K562 (cell line): ENCODE measurements around the gene DUSP3. TPM values are rescaled to one million over a fixed set of nuclear protein-coding genes. Genes with fewer than 3 reads are reported as not detected.
A peak's percentile ranks its signal among the peaks of the same experiment; 100 is the strongest.

Experiments
- ATAC-seq: fragments of 200-7000 bp; cut with Tn5 transposase; 3 replicates; pipeline ENCODE4 v1.9.1; 2020; ENCODE audit warnings: moderate library complexity
- BruUV-seq: library from RNA; stranded (reverse); fragments of 400-500 nt; replicated peaks from 2 replicates; lab custom pipeline; 2021; lab: Mats Ljungman, UMichigan
- CTCF ChIA-PET: fragments of 300-600 bp; formaldehyde crosslinking; extraction: SDS; loops from one replicate; lab custom pipeline; 2021; ENCODE audit warnings: low intra/inter-chr PET ratio; lab: Yijun Ruan, JAX
- POLR2A ChIA-PET: fragments of 300-600, 350-650 bp; sonication (Branson Sonifier 250); formaldehyde crosslinking; extraction: SDS; loops from one replicate; lab custom pipeline; 2021; ENCODE audit warnings: antibody characterized with exemption, inconsistent platforms; lab: Yijun Ruan, JAX
- DNase-seq, 4 experiments: peaks; one replicate each; pipeline versions ENCODE4 v3.0.0 to v3.0.0-alpha.2; 2011 to 2018; ENCODE audit warnings: low spot score in 3 of 4, mixed read lengths in 3 of 4; ENCODE audit errors: extremely low read depth in 1 of 4
- FAIRE-seq: peaks from 2 replicates; lab custom pipeline; 2011; peaks lifted over from hg19 to GRCh38; lab: Jason Lieb, UNC
- H2AFZ ChIP-seq: 2 replicates; pipeline ENCODE4 v1.6.0; 2011; ENCODE audit warnings: low read depth, low read length, control low read depth, inconsistent platforms
- H3K27ac ChIP-seq: fragments of 200-600 bp; 3 replicates; pipeline ENCODE4 v1.8.0; 2011; ENCODE audit warnings: low read depth, mild to moderate bottlenecking, control low read depth, inconsistent platforms, low read length, moderate library complexity, mixed read lengths; ENCODE audit errors: extremely low read depth
- H3K27me3 ChIP-seq, 2 experiments: fragments of 300-600 bp in 1 of 2; 2 replicates in 1 of 2; 3 replicates in 1 of 2; pipeline versions ENCODE4 v1.6.0 to v1.8.0; 2011; ENCODE audit warnings: inconsistent platforms in 2 of 2, low read length in 2 of 2, mild to moderate bottlenecking in 1 of 2, mixed read lengths in 1 of 2, moderate library complexity in 1 of 2; ENCODE audit not compliant: control insufficient read depth in 2 of 2, insufficient read depth in 2 of 2
- H3K36me3 ChIP-seq: fragments of 300-600 bp; 3 replicates; pipeline ENCODE4 v1.8.0; 2011; ENCODE audit warnings: mild to moderate bottlenecking, low read length, inconsistent platforms; ENCODE audit not compliant: control insufficient read depth, insufficient read depth
- H3K4me1 ChIP-seq, 2 experiments: fragments of 200-600 bp in 1 of 2; replicated peaks in 1 of 2; 2 replicates in 1 of 2; 3 replicates in 1 of 2; pipeline versions ENCODE4 v1.5.1 to v1.8.0; 2011; ENCODE audit warnings: inconsistent platforms in 2 of 2, low read length in 2 of 2, mild to moderate bottlenecking in 1 of 2, mixed read lengths in 1 of 2, moderate library complexity in 1 of 2; ENCODE audit not compliant: control insufficient read depth in 2 of 2, insufficient read depth in 2 of 2
- H3K4me2 ChIP-seq: 2 replicates; pipeline ENCODE4 v1.6.1; 2011; ENCODE audit warnings: low read length, control low read depth, inconsistent platforms, mixed read lengths; ENCODE audit not compliant: insufficient read depth
- H3K4me3 ChIP-seq: fragments of 200-600 bp; sonication (generic), shearing (Covaris generic); 2 replicates; pipeline ENCODE4 v1.5.1; 2016; ENCODE audit warnings: control low read depth, inconsistent platforms
- H3K79me2 ChIP-seq: fragments of 200-600 bp; 3 replicates; pipeline ENCODE4 v1.8.0; 2011; ENCODE audit warnings: low read length, inconsistent platforms; ENCODE audit not compliant: control insufficient read depth, insufficient read depth
- H3K9ac ChIP-seq, 2 experiments: 2 replicates each; pipeline versions ENCODE4 v1.6.0 to v1.6.1; 2011; ENCODE audit warnings: low read depth in 2 of 2, low read length in 2 of 2, control low read depth in 1 of 2, inconsistent platforms in 1 of 2, mild to moderate bottlenecking in 1 of 2, mixed read lengths in 1 of 2; ENCODE audit not compliant: insufficient read depth in 1 of 2
- H3K9me1 ChIP-seq: one replicate; pipeline ENCODE4 v1.6.0; 2011; ENCODE audit warnings: inconsistent platforms, mild to moderate bottlenecking, low read length, moderate library complexity; ENCODE audit not compliant: control insufficient read depth, insufficient read depth
- H3K9me3 ChIP-seq: replicated peaks from 2 replicates; pipeline ENCODE4 v1.5.1; 2011; ENCODE audit warnings: low read depth, low read length, inconsistent platforms; ENCODE audit not compliant: control insufficient read depth, insufficient read depth
- H4K20me1 ChIP-seq: replicated peaks from 2 replicates; pipeline ENCODE4 v1.6.1; 2011; ENCODE audit warnings: low read length, inconsistent platforms, mixed read lengths; ENCODE audit not compliant: control insufficient read depth, insufficient read depth
- GATAD2B ChIP-seq: fragments of 450-650 bp; IDR thresholded peaks from 2 replicates; pipeline ENCODE4 v1.6.1; 2017; ENCODE audit warnings: mild to moderate bottlenecking, borderline replicate concordance
- HLTF ChIP-seq: fragments of 450-650 bp; IDR thresholded peaks from 2 replicates; pipeline ENCODE4 v1.6.1; 2016
- NR1H2 ChIP-seq: sonication (generic); formaldehyde crosslinking; IDR thresholded peaks from 2 replicates; pipeline ENCODE4 v1.4.0; 2020; ENCODE audit warnings: mild to moderate bottlenecking, missing genetic modification reagents
- ZNF12 ChIP-seq: sonication (generic); formaldehyde crosslinking; IDR thresholded peaks from 2 replicates; pipeline ENCODE4 v1.4.0; 2020; ENCODE audit warnings: mild to moderate bottlenecking, missing genetic modification reagents
- ZNF717 ChIP-seq: fragments of 250-450 bp; sonication (Bioruptor Pico); IDR thresholded peaks from 2 replicates; pipeline ENCODE4 v1.5.0; 2021
- WGBS: fragments of 100-300 bp; shearing (Covaris generic); methylation state at CpG from one replicate; pipeline ENCODE4 v1.1.6; 2016; ENCODE audit warnings: low coverage, mixed read lengths; ENCODE audit not compliant: insufficient coverage; ENCODE audit errors: missing lambda C conversion rate; 5-methylcytosine and 5-hydroxymethylcytosine counted together
- in situ Hi-C: fragments of 300-500 bp; cut with MboI; formaldehyde crosslinking; loops from 4 replicates; pipeline ENCODE4 v1.15.0; 2018; ENCODE audit warnings: inconsistent platforms, mixed read lengths
- intact Hi-C: fragments of 100-400 bp; cut with micrococcal nuclease; formaldehyde crosslinking; loops from 2 replicates; pipeline ENCODE4 v1.14.2; 2022
- polyA plus RNA-seq, 8 experiments: library from polyadenylated mRNA; depleted of rRNA in 4 of 8; stranded (reverse) in 5 of 8; unstranded in 3 of 8; fragments of >200 nt; fragmentation: Nextera tagmentation in 2 of 8; fragmentation: Illumina TruSeq in 1 of 8; extraction: Ambion mirVana in 2 of 8; extraction: Trizol in 1 of 8; gene quantifications; 2 replicates each; pipeline versions ENCODE4 v1.2.1 to v1.2.3, GENCODE V29; 2011 to 2014; ENCODE audit warnings: inconsistent platforms in 1 of 8, missing spikeins in 1 of 8
- total RNA-seq, 7 experiments: library from RNA; depleted of rRNA in 6 of 7; stranded (reverse); fragments of >200 nt in 6 of 7; fragmentation: Illumina TruSeq in 2 of 7; extraction: Trizol in 2 of 7; gene quantifications; 2 replicates each; pipeline versions ENCODE4 v1.2.1 to v1.2.3, GENCODE V29; 2011 to 2021; ENCODE audit warnings: low replicate concordance in 1 of 7
- TF ChIP-seq, protein P1 (sequence below): sonication (generic); formaldehyde crosslinking; IDR thresholded peaks from 2 replicates; pipeline ENCODE4 v1.8.0; 2022; ENCODE audit warnings: missing genetic modification reagents, mild to moderate bottlenecking, borderline replicate concordance
- TF ChIP-seq, protein P2 (sequence below): sonication (generic); formaldehyde crosslinking; IDR thresholded peaks from 2 replicates; pipeline ENCODE4 v1.8.0; 2022; ENCODE audit warnings: missing genetic modification reagents, mild to moderate bottlenecking, moderate library complexity, borderline replicate concordance
- TF ChIP-seq, protein P3 (sequence below): fragments of 450-650 bp; IDR thresholded peaks from 2 replicates; pipeline ENCODE4 v1.6.1; 2018; ENCODE audit not compliant: partially characterized antibody

Gene DUSP3
- total and polyA plus RNA-seq, 9 of the 15 experiments (the other 6 are each of a cell fraction or from before 2014, with no cell fraction given): 4.1 to 19.8 (median 12.3) TPM

DNA sequence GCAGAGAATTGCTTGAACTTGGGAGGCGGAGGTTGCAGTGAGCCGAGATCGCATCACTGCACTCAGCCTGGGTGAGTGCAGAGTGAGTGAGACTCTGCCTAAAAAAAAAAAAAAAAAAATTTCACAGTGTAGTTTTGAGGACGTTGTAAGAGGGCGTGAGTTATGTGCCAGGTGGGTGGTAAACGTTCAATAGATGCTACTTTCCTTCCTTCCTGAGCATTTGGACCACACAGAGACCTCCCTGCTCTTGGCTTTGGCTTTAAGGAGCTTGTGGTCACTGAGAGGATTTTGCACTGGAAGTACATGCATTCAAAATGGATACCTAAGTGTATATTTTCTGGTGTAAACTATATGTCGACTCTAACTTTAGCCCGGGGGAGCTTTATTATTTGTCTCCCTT, 50.7 kb downstream of the DUSP3 start (continued):
- TF ChIP-seq NR1H2 (CRISPR knock-in tag): no peak
- TF ChIP-seq, protein P1, sequence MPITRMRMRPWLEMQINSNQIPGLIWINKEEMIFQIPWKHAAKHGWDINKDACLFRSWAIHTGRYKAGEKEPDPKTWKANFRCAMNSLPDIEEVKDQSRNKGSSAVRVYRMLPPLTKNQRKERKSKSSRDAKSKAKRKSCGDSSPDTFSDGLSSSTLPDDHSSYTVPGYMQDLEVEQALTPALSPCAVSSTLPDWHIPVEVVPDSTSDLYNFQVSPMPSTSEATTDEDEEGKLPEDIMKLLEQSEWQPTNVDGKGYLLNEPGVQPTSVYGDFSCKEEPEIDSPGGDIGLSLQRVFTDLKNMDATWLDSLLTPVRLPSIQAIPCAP: no peak

DNA sequence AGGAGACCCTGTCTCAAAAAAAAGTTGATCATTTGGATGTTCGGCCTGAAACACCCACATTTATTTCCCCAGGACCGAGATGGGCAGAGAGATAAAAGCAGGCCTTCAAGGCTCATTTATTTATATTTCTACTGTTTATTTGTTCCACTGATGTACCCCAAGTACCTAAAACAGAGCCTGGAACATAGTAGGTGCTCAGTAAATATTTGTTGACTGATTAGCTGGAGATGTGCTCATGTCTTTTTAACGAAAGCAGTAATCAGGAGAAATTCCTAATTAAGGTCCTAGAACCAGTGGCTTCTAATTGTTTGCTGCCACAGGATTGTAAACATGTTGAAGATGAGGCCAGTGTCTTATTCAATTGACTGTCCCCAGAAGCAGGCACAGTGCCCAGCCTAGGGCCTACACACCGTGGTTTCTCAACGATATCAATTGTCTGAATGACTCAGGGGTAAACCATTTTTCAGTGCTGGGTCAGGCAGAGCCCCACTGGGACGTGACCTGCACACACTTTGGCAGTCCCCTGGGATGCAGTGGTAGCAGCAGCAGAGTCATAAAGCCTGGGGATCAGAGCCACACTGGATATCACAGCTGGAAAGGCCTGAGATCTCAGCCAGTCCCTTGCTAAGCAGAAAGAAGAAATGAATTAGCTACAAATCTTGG, 54.9 kb downstream of the DUSP3 start:
- in situ Hi-C loops (no loop called here), intact Hi-C loops (no loop called here)
- no peaks in the 10 kb centered on the region for H3K79me2 ChIP-seq
- H3K9ac ChIP-seq: peak overlapping the region in 1 of 2 experiments; percentile 20; a peak in 1 of 4 replicates
- peaks cover 7 to 14% of the 10 kb centered on the region in 2 experiments for H3K4me1 ChIP-seq
- H3K4me3 ChIP-seq: no peak overlapping the region
- no peak overlapping the region for H3K4me2 ChIP-seq
- H3K9me1 ChIP-seq: no peaks in the 10 kb centered on the region
- CTCF ChIA-PET: no interaction called here
- H3K36me3 ChIP-seq: no peaks in the 10 kb centered on the region
- peaks cover 4 to 19% of the 10 kb centered on the region in 2 experiments; a peak in 4 of 5 replicates for H3K27me3 ChIP-seq
- no TSS peak for BruUV-seq
- H3K27ac ChIP-seq: no peak overlapping the region
- FAIRE-seq (no peak), DNase-seq (no peak), ATAC-seq (no peak)
- POLR2A ChIA-PET: interaction anchor here (0.9 kb wide), 1 partner anchor 15 kb away, joined by 3 read pairs; no protein-coding TSS in a partner anchor
- no peak overlapping the region for H2AFZ ChIP-seq
- 15% methylated on average over 6 of the region's 6 CpGs for WGBS
- no peaks in the 10 kb centered on the region for H3K9me3 ChIP-seq
- TF ChIP-seq ZNF717 (CRISPR knock-in tag) (no peak), HLTF (no peak), GATAD2B (no peak), ZNF12 (CRISPR knock-in tag) (no peak)
- TF ChIP-seq, protein P2, sequence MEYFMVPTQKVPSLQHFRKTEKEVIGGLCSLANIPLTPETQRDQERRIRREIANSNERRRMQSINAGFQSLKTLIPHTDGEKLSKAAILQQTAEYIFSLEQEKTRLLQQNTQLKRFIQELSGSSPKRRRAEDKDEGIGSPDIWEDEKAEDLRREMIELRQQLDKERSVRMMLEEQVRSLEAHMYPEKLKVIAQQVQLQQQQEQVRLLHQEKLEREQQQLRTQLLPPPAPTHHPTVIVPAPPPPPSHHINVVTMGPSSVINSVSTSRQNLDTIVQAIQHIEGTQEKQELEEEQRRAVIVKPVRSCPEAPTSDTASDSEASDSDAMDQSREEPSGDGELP: no peak
- TF ChIP-seq, protein P3, sequence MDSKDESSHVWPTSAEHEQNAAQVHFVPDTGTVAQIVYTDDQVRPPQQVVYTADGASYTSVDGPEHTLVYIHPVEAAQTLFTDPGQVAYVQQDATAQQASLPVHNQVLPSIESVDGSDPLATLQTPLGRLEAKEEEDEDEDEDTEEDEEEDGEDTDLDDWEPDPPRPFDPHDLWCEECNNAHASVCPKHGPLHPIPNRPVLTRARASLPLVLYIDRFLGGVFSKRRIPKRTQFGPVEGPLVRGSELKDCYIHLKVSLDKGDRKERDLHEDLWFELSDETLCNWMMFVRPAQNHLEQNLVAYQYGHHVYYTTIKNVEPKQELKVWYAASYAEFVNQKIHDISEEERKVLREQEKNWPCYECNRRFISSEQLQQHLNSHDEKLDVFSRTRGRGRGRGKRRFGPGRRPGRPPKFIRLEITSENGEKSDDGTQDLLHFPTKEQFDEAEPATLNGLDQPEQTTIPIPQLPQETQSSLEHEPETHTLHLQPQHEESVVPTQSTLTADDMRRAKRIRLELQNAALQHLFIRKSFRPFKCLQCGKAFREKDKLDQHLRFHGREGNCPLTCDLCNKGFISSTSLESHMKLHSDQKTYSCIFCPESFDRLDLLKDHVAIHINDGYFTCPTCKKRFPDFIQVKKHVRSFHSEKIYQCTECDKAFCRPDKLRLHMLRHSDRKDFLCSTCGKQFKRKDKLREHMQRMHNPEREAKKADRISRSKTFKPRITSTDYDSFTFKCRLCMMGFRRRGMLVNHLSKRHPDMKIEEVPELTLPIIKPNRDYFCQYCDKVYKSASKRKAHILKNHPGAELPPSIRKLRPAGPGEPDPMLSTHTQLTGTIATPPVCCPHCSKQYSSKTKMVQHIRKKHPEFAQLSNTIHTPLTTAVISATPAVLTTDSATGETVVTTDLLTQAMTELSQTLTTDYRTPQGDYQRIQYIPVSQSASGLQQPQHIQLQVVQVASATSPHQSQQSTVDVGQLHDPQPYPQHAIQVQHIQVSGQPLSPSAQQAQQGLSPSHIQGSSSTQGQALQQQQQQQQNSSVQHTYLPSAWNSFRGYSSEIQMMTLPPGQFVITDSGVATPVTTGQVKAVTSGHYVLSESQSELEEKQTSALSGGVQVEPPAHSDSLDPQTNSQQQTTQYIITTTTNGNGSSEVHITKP: peak; percentile 34
- H4K20me1 ChIP-seq: no peaks in the 10 kb centered on the region
